PC-9 (cell line): Measurements from ENCODE around the gene DHX58. TPM values are rescaled to one million over a fixed set of nuclear protein-coding genes. Genes with fewer than 3 reads are reported as not detected.

Source experiments
- BruUV-seq: library from RNA; stranded (reverse); fragments of 400-500 nt; replicated peaks from 2 replicates; lab custom pipeline; 2021; lab: Mats Ljungman, UMichigan
- CTCF ChIA-PET: fragments of 300-600 bp; sonication (Branson Sonifier 250); formaldehyde crosslinking; loops from one replicate; lab custom pipeline; 2022; ENCODE audit warnings: antibody characterized with exemption; lab: Charles Lee
- POLR2A ChIA-PET: fragments of 300-600 bp; sonication (Branson Sonifier 250); formaldehyde crosslinking; loops from one replicate; lab custom pipeline; 2022; ENCODE audit warnings: antibody characterized with exemption; ENCODE audit not compliant: unreplicated experiment; lab: Charles Lee
- DNase-seq, 2 experiments: peaks; one replicate each; pipeline versions ENCODE4 v3.0.0 to v3.0.0-alpha.2; 2015 to 2022; ENCODE audit warnings: mixed read lengths in 1 of 2
- H2AFZ ChIP-seq: fragments of 200-600 bp; sonication (generic); 2 replicates; pipeline ENCODE4 v1.8.1; 2017; ENCODE audit warnings: antibody characterized with exemption
- H3F3A ChIP-seq: fragments of 200-600 bp; sonication (generic); 2 replicates; pipeline ENCODE4 v1.8.1; 2017; ENCODE audit warnings: antibody characterized with exemption, mild to moderate bottlenecking, low read depth; ENCODE audit not compliant: insufficient read depth
- H3K27ac ChIP-seq: fragments of 200-600 bp; sonication (generic); 2 replicates; pipeline ENCODE4 v1.6.1; 2016; ENCODE audit warnings: mixed run types
- H3K27me3 ChIP-seq: fragments of 200-600 bp; sonication (generic); 2 replicates; pipeline ENCODE4 v1.6.1; 2016; ENCODE audit warnings: low read depth, mixed run types; ENCODE audit not compliant: insufficient read depth
- H3K36me3 ChIP-seq: fragments of 200-600 bp; sonication (generic); 2 replicates; pipeline ENCODE4 v1.6.1; 2016; ENCODE audit warnings: low read depth, mixed run types
- H3K4me1 ChIP-seq: fragments of 200-600 bp; sonication (generic); replicated peaks from 2 replicates; pipeline ENCODE4 v1.6.1; 2016; ENCODE audit warnings: mixed run types; ENCODE audit not compliant: insufficient read depth
- H3K4me2 ChIP-seq: fragments of 200-600 bp; sonication (generic); 2 replicates; pipeline ENCODE4 v1.6.1; 2017; ENCODE audit warnings: mixed run types
- H3K4me3 ChIP-seq: fragments of 200-600 bp; sonication (generic); 2 replicates; pipeline ENCODE4 v1.6.1; 2016; ENCODE audit warnings: mixed run types
- H3K79me2 ChIP-seq: fragments of 200-600 bp; sonication (generic); 2 replicates; pipeline ENCODE4 v1.6.1; 2017; ENCODE audit warnings: low read depth, mixed run types
- H3K9me2 ChIP-seq: fragments of 200-600 bp; sonication (generic); 2 replicates; pipeline ENCODE4 v1.8.1; 2017; ENCODE audit warnings: mild to moderate bottlenecking; ENCODE audit not compliant: insufficient read depth
- H3K9me3 ChIP-seq: fragments of 200-600 bp; sonication (generic); 2 replicates; pipeline ENCODE4 v1.8.1; 2016; ENCODE audit warnings: low read depth; ENCODE audit not compliant: insufficient read depth
- H4K20me1 ChIP-seq: fragments of 200-600 bp; sonication (generic); 2 replicates; pipeline ENCODE4 v1.8.1; 2017; ENCODE audit not compliant: insufficient read depth
- CTCF ChIP-seq: fragments of 200-600 bp; sonication (generic); conservative IDR thresholded peaks from 2 replicates; pipeline ENCODE4 v1.6.1; 2017; ENCODE audit warnings: mixed run types, antibody characterized with exemption, mild to moderate bottlenecking, moderate library complexity
- EZH2 ChIP-seq: fragments of 200-600 bp; sonication (generic); IDR thresholded peaks from 2 replicates; pipeline ENCODE4 v1.8.0; 2017; ENCODE audit warnings: antibody characterized with exemption, low read depth
- intact Hi-C: fragments of 100-400 bp; cut with micrococcal nuclease; formaldehyde crosslinking; loops from one replicate; pipeline ENCODE4 v1.10.0; 2022; ENCODE audit not compliant: unreplicated experiment
- total RNA-seq: library from RNA; stranded (reverse); gene quantifications from 2 replicates; pipeline ENCODE4 v1.2.3, GENCODE V29; 2021

DHX58 gene
- total RNA-seq, 1 experiment from 2014 or later = 17.9 TPM

DNA sequence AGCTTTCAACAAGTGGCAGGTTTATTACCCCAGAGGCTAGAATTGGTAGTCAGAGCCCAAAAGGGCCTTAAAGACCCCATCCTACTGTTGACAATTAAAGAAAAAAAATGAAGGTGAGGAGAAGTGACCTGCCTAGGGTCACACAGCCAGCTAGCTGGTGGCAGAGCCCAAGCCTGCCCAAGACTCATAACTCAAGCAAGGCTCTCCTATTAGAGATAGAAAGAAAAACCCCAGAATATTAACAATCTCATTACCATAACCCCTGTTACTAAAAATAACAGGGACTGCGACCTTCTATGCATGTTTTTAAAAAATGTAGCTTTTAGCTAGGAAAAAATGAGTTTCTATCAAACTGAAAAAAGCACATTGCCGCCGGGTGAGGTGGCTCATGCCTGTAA lies 24.1 kb upstream of the DHX58 start:
- no peak for TF ChIP-seq CTCF
- no peak for TF ChIP-seq EZH2
- H3F3A ChIP-seq = peaks cover 23% of the 10 kb centered on the region
- H3K4me3 ChIP-seq = no peak overlapping the region
- 0 out of 2 replicates have a peak, but pooled peaks cover 7% of the 10 kb centered on the region for H3K36me3 ChIP-seq
- H3K27ac ChIP-seq = peak overlapping the region; percentile 78
- peaks cover 37% of the 10 kb centered on the region for H4K20me1 ChIP-seq
- peak overlapping the region; percentile 54; the same call in 1 of the 2 replicates for H3K4me2 ChIP-seq
- no peak overlapping the region for H2AFZ ChIP-seq
- H3K9me2 ChIP-seq = no peaks in the 10 kb centered on the region
- ChIA-PET POLR2A (no interaction called here), CTCF (no interaction called here)
- peaks cover 24% of the 10 kb centered on the region for H3K4me1 ChIP-seq
- H3K9me3 ChIP-seq = no peaks in the 10 kb centered on the region
- no peaks in the 10 kb centered on the region for H3K27me3 ChIP-seq
- BruUV-seq = no TSS peak
- intact Hi-C loops = no loop called here
- peaks cover 91% of the 10 kb centered on the region for H3K79me2 ChIP-seq
- no peak for DNase-seq

GRCh38 chr17:42135664-42136653 lies 23.4 kb upstream of the DHX58 start:
- no peak for TF ChIP-seq CTCF
- no peak for TF ChIP-seq EZH2
- peaks cover 91% of the 10 kb centered on the region for H3K79me2 ChIP-seq
- H3K27ac ChIP-seq = peak overlapping the region; percentile 78
- H3K27me3 ChIP-seq = no peaks in the 10 kb centered on the region
- peaks cover 35% of the 10 kb centered on the region for H4K20me1 ChIP-seq
- DNase-seq = peak; percentile 74 to 95
- BruUV-seq = no TSS peak
- intact Hi-C loops = no loop called here
- H3K9me3 ChIP-seq = no peaks in the 10 kb centered on the region
- H3K36me3 ChIP-seq = 0 out of 2 replicates have a peak, but pooled peaks cover 7% of the 10 kb centered on the region
- ChIA-PET CTCF (interaction anchor here (0.8 to 1.2 kb wide), 2 partner anchors 8 to 392 kb away, joined by 3 to 15 read pairs; no protein-coding TSS in a partner anchor), POLR2A (interaction anchor here (0.8 kb wide), 1 partner anchor 19 kb away, joined by 21 read pairs; no protein-coding TSS in a partner anchor)
- H3F3A ChIP-seq = peaks cover 23% of the 10 kb centered on the region
- peaks cover 24% of the 10 kb centered on the region for H3K4me1 ChIP-seq
- no peak overlapping the region for H2AFZ ChIP-seq
- H3K4me3 ChIP-seq = no peak overlapping the region
- peak overlapping the region; percentile 54 for H3K4me2 ChIP-seq
- no peaks in the 10 kb centered on the region for H3K9me2 ChIP-seq

- H3K27me3 ChIP-seq = no peaks in the 10 kb centered on the region
- no peaks in the 10 kb centered on the region for H3K9me3 ChIP-seq
- peaks cover 23% of the 10 kb centered on the region for H3F3A ChIP-seq
- no peak overlapping the region for H2AFZ ChIP-seq
- intact Hi-C loops = no loop called here
- H3K4me3 ChIP-seq = no peak overlapping the region
- H3K9me2 ChIP-seq = no peaks in the 10 kb centered on the region
- H3K79me2 ChIP-seq = peaks cover 90% of the 10 kb centered on the region
- H4K20me1 ChIP-seq = peaks cover 39% of the 10 kb centered on the region
- TF ChIP-seq EZH2 = no peak
- TF ChIP-seq CTCF = no peak
- CTCF ChIA-PET = interaction anchor here (1.2 kb wide), 1 partner anchor 392 kb away, joined by 3 read pairs; no protein-coding TSS in a partner anchor
- BruUV-seq = no TSS peak
- H3K36me3 ChIP-seq = 0 out of 2 replicates have a peak, but pooled peaks cover 7% of the 10 kb centered on the region
- DNase-seq = no peak
- H3K4me2 ChIP-seq = peak overlapping the region; percentile 54
- POLR2A ChIA-PET = interaction anchor here (0.6 to 0.8 kb wide), 2 partner anchors 20 to 152 kb away, joined by 9 to 21 read pairs; no protein-coding TSS in a partner anchor
- H3K4me1 ChIP-seq = peaks cover 24% of the 10 kb centered on the region
- peak overlapping the region; percentile 78 for H3K27ac ChIP-seq
These were observed 22.6 kb upstream of the DHX58 start for GRCh38 chr17:42135151-42135550.
